Prostate gland (tissue), 2 donors: ENCODE results near the gene FLT1. TPM values are rescaled to one million over a fixed set of nuclear protein-coding genes. Genes with fewer than 3 reads are reported as not detected.

ENCODE experiments used
- DNase-seq: peaks from one replicate; pipeline ENCODE4 v3.0.0-alpha.2; 2019; ENCODE audit warnings: low spot score
- H3K27ac ChIP-seq, 2 donors: fragments of 200-600 bp; sonication (generic); 2 replicates each; pipeline ENCODE4 v1.5.1; 2017 to 2019
- H3K27me3 ChIP-seq: fragments of 200-600 bp; sonication (generic); replicated peaks from 2 replicates; pipeline ENCODE4 v1.5.1; 2019; ENCODE audit not compliant: insufficient read depth
- H3K36me3 ChIP-seq, 2 donors: fragments of 200-600 bp; sonication (generic); 1 replicate in 1 of 2; 2 replicates in 1 of 2; pipeline versions ENCODE4 v1.5.1 to v1.8.1; 2017 to 2019
- H3K4me1 ChIP-seq: fragments of 200-600 bp; sonication (generic); replicated peaks from 2 replicates; pipeline ENCODE4 v1.5.1; 2019
- H3K4me3 ChIP-seq, 2 donors: fragments of 200-600 bp; sonication (generic); 2 replicates each; pipeline ENCODE4 v1.5.1; 2017 to 2019
- H3K9me3 ChIP-seq: fragments of 200-600 bp; sonication (generic); 2 replicates; pipeline ENCODE4 v1.5.1; 2017
- POLR2A ChIP-seq: fragments of 450-650 bp; IDR thresholded peaks from one replicate; pipeline ENCODE4 v1.6.1; 2016; ENCODE audit warnings: antibody characterized with exemption, mild to moderate bottlenecking
- POLR2AphosphoS5 ChIP-seq: sonication (generic); formaldehyde crosslinking; IDR thresholded peaks from one replicate; pipeline ENCODE4 v1.6.1; 2017; ENCODE audit warnings: antibody characterized with exemption
- WGBS: methylation state at CpG from one replicate; pipeline ENCODE4 v1.1.5; 2018; 5-methylcytosine and 5-hydroxymethylcytosine counted together
- intact Hi-C: fragments of 100-400 bp; cut with DNase I; formaldehyde crosslinking; loops from one replicate; pipeline ENCODE4 v1.14.2; 2022
- total RNA-seq, 2 donors: library from RNA; depleted of rRNA; stranded (reverse); fragments of >200 nt; gene quantifications; one replicate each; pipeline ENCODE4 v1.1.0, GENCODE V29; 2016
- TF ChIP-seq, protein P1 (sequence below), 4 experiments: fragments of 200-600 bp in 2 of 4; fragments of 450-650 bp in 2 of 4; sonication (generic) in 2 of 4; IDR thresholded peaks; 1 replicate in 3 of 4; 2 replicates in 1 of 4; pipeline ENCODE4 v1.5.1; 2016 to 2019; ENCODE audit warnings: antibody characterized with exemption in 4 of 4, mild to moderate bottlenecking in 2 of 4, moderate library complexity in 2 of 4

The FLT1 gene
- total RNA-seq, 2 donors from 2014 or later: 9.1 to 27.0 TPM

DNA sequence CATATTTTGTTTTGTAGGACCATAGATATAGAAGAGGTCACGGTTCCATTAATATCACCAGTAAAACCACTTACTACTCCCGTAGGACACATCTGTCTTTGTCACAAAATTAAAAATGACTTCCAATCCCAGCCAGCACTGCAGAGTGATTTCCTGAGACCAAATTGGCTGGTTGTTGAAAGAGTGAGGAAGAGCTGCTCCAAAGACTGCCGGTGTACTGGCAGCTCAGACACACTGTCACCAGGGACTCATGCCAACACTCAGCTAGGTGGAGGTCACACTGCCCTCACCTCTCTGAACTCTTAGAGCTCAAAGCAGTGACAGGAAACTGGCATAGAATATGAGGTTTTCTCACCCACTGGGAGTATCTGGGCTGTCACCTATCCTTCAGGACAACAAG, 52.1 kb downstream of the FLT1 start:
- no peaks in the 10 kb centered on the region for H3K27me3 ChIP-seq
- DNase-seq: no peak
- no peak for TF ChIP-seq POLR2A
- no peak for TF ChIP-seq POLR2AphosphoS5
- TF ChIP-seq, protein P1, sequence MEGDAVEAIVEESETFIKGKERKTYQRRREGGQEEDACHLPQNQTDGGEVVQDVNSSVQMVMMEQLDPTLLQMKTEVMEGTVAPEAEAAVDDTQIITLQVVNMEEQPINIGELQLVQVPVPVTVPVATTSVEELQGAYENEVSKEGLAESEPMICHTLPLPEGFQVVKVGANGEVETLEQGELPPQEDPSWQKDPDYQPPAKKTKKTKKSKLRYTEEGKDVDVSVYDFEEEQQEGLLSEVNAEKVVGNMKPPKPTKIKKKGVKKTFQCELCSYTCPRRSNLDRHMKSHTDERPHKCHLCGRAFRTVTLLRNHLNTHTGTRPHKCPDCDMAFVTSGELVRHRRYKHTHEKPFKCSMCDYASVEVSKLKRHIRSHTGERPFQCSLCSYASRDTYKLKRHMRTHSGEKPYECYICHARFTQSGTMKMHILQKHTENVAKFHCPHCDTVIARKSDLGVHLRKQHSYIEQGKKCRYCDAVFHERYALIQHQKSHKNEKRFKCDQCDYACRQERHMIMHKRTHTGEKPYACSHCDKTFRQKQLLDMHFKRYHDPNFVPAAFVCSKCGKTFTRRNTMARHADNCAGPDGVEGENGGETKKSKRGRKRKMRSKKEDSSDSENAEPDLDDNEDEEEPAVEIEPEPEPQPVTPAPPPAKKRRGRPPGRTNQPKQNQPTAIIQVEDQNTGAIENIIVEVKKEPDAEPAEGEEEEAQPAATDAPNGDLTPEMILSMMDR (IDR thresholded peaks at IDR 0.05): no peak
- H3K36me3 ChIP-seq: no peaks in the 10 kb centered on the region
- intact Hi-C loops: no loop called here
- 75% methylated on average over 3 of the region's 3 CpGs for WGBS
- H3K4me1 ChIP-seq: no peaks in the 10 kb centered on the region
- no peak overlapping the region for H3K4me3 ChIP-seq
- no peak overlapping the region for H3K27ac ChIP-seq
- H3K9me3 ChIP-seq: no peaks in the 10 kb centered on the region

- Histone ChIP-seq H3K4me3 (no peak overlapping the region), H3K36me3 (no peaks in the 10 kb centered on the region), H3K4me1 (no peaks in the 10 kb centered on the region), H3K9me3 (no peaks in the 10 kb centered on the region), H3K27me3 (no peaks in the 10 kb centered on the region), H3K27ac (no peak overlapping the region)
- intact Hi-C loops: no loop called here
- no peak for DNase-seq
- TF ChIP-seq POLR2A (no peak), POLR2AphosphoS5 (no peak)
- TF ChIP-seq, protein P1 (IDR thresholded peaks at IDR 0.05): no peak
These were observed 53.4 kb downstream of the FLT1 start for GRCh38 chr13:28441529-28441928.

DNA sequence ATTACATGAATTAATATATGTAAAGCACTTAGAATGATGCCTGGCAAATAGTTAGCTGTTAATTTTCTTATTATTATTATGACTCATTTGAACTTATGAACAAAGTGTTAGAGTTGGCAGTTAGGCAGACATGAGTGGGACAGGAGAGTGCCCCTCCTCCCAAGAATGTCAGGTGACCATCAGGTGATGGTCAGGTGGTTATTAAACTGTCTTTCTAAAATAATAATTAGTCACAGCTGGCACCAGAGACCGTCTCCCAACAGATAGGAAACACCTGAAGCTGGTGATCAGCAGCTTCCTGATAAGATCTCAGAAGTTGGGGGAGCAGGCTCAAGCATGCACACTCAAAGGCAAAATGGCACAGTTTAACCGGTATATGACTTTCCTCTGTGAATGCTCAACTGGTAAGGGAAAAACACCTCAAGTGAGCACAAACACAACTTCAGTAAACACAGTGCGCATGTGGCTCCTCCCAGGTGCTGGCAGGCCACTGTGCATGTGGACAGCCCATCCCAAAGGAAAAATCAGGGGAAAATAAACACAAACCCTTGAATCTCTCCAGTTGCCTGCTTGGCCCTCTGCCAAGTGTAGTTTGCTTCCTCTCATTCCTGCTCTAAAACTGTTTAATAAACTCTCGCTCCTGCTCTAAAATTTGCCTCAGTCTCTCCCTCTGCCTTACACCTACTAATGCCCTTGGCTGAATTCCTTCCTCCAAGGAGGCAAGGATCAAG, 54.0 kb downstream of the FLT1 start:
- intact Hi-C loops: no loop called here
- H3K27me3 ChIP-seq: no peaks in the 10 kb centered on the region
- DNase-seq: no peak
- 45% methylated on average over 4 of the region's 4 CpGs for WGBS
- no peak overlapping the region for H3K4me3 ChIP-seq
- TF ChIP-seq POLR2A: no peak
- no peak for TF ChIP-seq POLR2AphosphoS5
- H3K9me3 ChIP-seq: no peaks in the 10 kb centered on the region
- H3K36me3 ChIP-seq: no peaks in the 10 kb centered on the region
- H3K4me1 ChIP-seq: no peaks in the 10 kb centered on the region
- no peak overlapping the region for H3K27ac ChIP-seq

DNA sequence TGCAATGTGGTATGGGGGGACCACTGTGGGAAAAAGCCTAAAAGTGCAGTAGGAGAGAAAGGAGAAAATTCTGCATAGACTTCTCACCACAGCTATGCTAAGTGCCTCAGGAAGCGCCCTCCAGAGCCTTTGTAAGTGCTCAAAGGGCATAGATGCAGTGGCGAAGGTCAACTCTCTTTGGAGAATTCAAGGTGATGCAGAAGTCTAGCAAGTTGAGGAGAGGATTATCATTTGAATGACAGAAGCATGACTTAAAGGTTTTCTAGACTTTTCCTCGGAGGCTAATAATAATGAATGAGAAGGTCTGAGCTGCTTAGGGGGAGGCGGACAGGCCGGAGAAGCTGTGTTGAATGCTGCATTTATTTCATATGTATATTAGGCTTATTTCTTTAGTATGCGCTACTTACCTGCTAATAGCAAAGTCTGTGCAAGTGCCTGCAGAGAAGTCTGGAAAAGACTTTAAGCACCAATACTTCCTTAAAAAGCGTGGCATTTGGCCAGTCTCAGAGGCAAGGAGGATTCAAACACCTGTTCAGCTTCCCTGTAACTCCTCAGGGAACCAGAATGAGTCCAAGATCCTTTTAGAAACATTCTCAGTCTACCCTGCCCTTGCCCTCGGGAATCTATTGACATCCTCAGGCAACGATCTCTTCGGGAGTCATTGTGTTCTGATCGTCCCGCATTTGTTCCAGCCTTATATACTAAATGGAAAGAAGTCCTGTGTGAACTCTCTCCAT, 56.2 kb downstream of the FLT1 start:
- no peaks in the 10 kb centered on the region for H3K27me3 ChIP-seq
- H3K27ac ChIP-seq: no peak overlapping the region
- 76% methylated on average over 12 of the region's 12 CpGs for WGBS
- intact Hi-C loops: no loop called here
- H3K9me3 ChIP-seq: no peaks in the 10 kb centered on the region
- DNase-seq: no peak
- no peaks in the 10 kb centered on the region for H3K4me1 ChIP-seq
- no peak overlapping the region for H3K4me3 ChIP-seq
- TF ChIP-seq, protein P1 (IDR thresholded peaks at IDR 0.05): no peak
- TF ChIP-seq POLR2A (no peak), POLR2AphosphoS5 (no peak)
- H3K36me3 ChIP-seq: no peaks in the 10 kb centered on the region

- no peaks in the 10 kb centered on the region for H3K9me3 ChIP-seq
- H3K27ac ChIP-seq: no peak overlapping the region
- no peaks in the 10 kb centered on the region for H3K36me3 ChIP-seq
- no peak overlapping the region for H3K4me3 ChIP-seq
- H3K4me1 ChIP-seq: no peaks in the 10 kb centered on the region
- intact Hi-C loops: no loop called here
- DNase-seq: no peak
- no peaks in the 10 kb centered on the region for H3K27me3 ChIP-seq
- TF ChIP-seq POLR2A (no peak), POLR2AphosphoS5 (no peak)
- TF ChIP-seq, protein P1 (IDR thresholded peaks at IDR 0.05): no peak
- WGBS: 93% methylated on average over 8 of the region's 8 CpGs
These were observed 56.9 kb downstream of the FLT1 start for GRCh38 chr13:28438067-28438466.
